ENCODE measurements around the gene TAF11L5. TPM values are rescaled to one million over a fixed set of nuclear protein-coding genes. Genes with fewer than 3 reads are reported as not detected.
"Not testable (repeated sequence)": the region's sequence is repeated elsewhere in the genome, so short reads cannot be mapped to it uniquely, and the experiment has no call there.

TAF11L5 gene
- total and polyA plus RNA-seq, 2 of the 4 experiments (the other 2 are of a cell fraction) = not detected

DNA sequence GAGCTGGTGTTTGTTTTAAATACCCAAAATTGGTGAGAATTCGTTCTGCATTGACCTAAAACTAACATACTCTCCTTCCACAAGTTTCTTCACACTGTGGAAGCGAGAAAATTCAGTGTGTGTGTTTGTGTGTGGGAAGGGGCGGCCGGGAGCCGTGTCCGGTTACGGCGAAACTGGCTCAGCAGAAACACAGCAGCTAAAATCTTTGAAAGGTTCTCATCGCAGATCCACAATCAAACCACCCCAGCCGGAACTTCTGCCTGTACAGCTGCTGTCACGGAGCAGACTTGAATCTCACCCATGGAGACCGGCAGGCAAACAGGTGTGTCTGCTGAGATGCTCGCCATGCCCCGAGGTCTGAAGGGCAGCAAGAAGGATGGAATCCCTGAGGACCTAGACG lies 3.3 kb downstream of the TAF11L5 start, which contains the start of gene TAF11L6:
TSS of gene TAF11L6 (plus strand) at position 301 of the 400 bp plus-strand sequence.
- H3K4me3 ChIP-seq (ENCODE audit: insufficient read depth, low read depth, low read length); intact Hi-C loops (cut with micrococcal nuclease): not testable (repeated sequence)

More for the DNA sequence above, 3.3 kb downstream of the TAF11L5 start, which contains the start of gene TAF11L6:
- H4K91ac ChIP-seq (ENCODE audit: insufficient read depth, low read depth, low read length); H3K36me3 ChIP-seq (ENCODE audit: control insufficient read depth, insufficient read depth, low read length); H2BK20ac ChIP-seq (ENCODE audit: low read depth, low read length); H3K4me1 ChIP-seq (ENCODE audit: control insufficient read depth, insufficient read depth, low read length); H4K5ac ChIP-seq (ENCODE audit: low read depth, low read length); DNase-seq; H3K18ac ChIP-seq (ENCODE audit: low read depth, low read length); ATAC-seq (ENCODE audit: low read depth); H3K4ac ChIP-seq (ENCODE audit: low read depth, low read length); H2BK120ac ChIP-seq (ENCODE audit: low read depth, low read length); H4K20me1 ChIP-seq (ENCODE audit: insufficient read depth, low read length); H3K23ac ChIP-seq (ENCODE audit: low read depth, low read length); H3K9me1 ChIP-seq (ENCODE audit: insufficient read depth, low read length); CTCF ChIA-PET; in situ Hi-C loops (cut with MboI; ENCODE audit: low sequenced_read_pairs); BruUV-seq (replicated peaks); H2AK9ac ChIP-seq (replicated peaks; ENCODE audit: low read depth, low read length, poor library complexity); H3K56ac ChIP-seq (ENCODE audit: extremely low read depth, insufficient read depth, low read length); dilution Hi-C loops (cut with HindIII; ENCODE audit: low sequenced_read_pairs, unreplicated experiment); H3K4me2 ChIP-seq (ENCODE audit: low read depth, low read length); H2BK15ac ChIP-seq (ENCODE audit: low read depth, low read length); H2BK5ac ChIP-seq (ENCODE audit: low read depth, low read length, poor library complexity, severe bottlenecking); H3K27ac ChIP-seq (ENCODE audit: insufficient read depth, low read length); POLR2A ChIA-PET (ENCODE audit: unreplicated experiment); H4K8ac ChIP-seq (ENCODE audit: low read depth in 2 of 2, low read length in 2 of 2); H3K27me3 ChIP-seq (ENCODE audit: control insufficient read depth, insufficient read depth, low read length); H3K9ac ChIP-seq (ENCODE audit: low read depth, low read length); H3K79me1 ChIP-seq (ENCODE audit: low read depth in 1 of 2, low read length in 2 of 2); H3K14ac ChIP-seq (replicated peaks; ENCODE audit: low read depth, low read length); H2AK5ac ChIP-seq (ENCODE audit: low read depth, low read length); H3K9me3 ChIP-seq (ENCODE audit: control insufficient read depth, insufficient read depth, low read length); H2AFZ ChIP-seq (replicated peaks; ENCODE audit: low read length, poor library complexity): not testable (repeated sequence)
- no CpG with 5 or more reads among the region's 15 CpGs for WGBS, 2 experiments (ENCODE audit: extremely low coverage in 2 of 2, insufficient read length in 1 of 2)

Small RNA genes within 50 kb of the gene (microRNA-seq; reads per million reads assigned to microRNA genes)
- not detected for gene AC106774.3 (ENCODE audit: insufficient read depth, insufficient read length)

Small RNA genes within 50 kb of the gene (small RNA-seq; reads per million reads assigned to genes)
- 0 reads per million in 5 experiments for gene AC106774.3

Other genes starting within 250 kb of the TAF11L5 start
- gene TAF11L2, start 27.0 kb upstream of the TAF11L5 start, total RNA-seq (2012; rRNA removed) = not detected in 2 replicates
- gene TAF11L2, start 27.0 kb upstream of the TAF11L5 start, polyA plus RNA-seq (2012; rRNA removed) = not detected in 2 replicates
- gene TAF11L3, start 6.9 kb upstream of the TAF11L5 start, total RNA-seq (2012; rRNA removed) = not detected in 2 replicates
- gene TAF11L3, start 6.9 kb upstream of the TAF11L5 start, polyA plus RNA-seq (2012; rRNA removed) = not detected in 2 replicates
- gene TAF11L4, start 3.4 kb upstream of the TAF11L5 start, total RNA-seq (2012; rRNA removed) = not detected in 2 replicates
- not detected in 2 replicates for gene TAF11L4, start 3.4 kb upstream of the TAF11L5 start, polyA plus RNA-seq (2012; rRNA removed)
- not detected in 2 replicates for gene TAF11L6, start 3.4 kb downstream of the TAF11L5 start, total RNA-seq (2012; rRNA removed)
- gene TAF11L6, start 3.4 kb downstream of the TAF11L5 start, polyA plus RNA-seq (2012; rRNA removed) = not detected in 2 replicates
- gene TAF11L7, start 60.5 kb downstream of the TAF11L5 start, total RNA-seq (2012; rRNA removed) = not detected in 2 replicates
- gene TAF11L7, start 60.5 kb downstream of the TAF11L5 start, polyA plus RNA-seq (2012; rRNA removed) = not detected in 2 replicates
- not detected in 2 replicates for gene TAF11L8, start 65.7 kb downstream of the TAF11L5 start, total RNA-seq (2012; rRNA removed)
- not detected in 2 replicates for gene TAF11L8, start 65.7 kb downstream of the TAF11L5 start, polyA plus RNA-seq (2012; rRNA removed)
- not detected in 2 replicates for gene TAF11L9, start 69.2 kb downstream of the TAF11L5 start, total RNA-seq (2012; rRNA removed)
- not detected in 2 replicates for gene TAF11L9, start 69.2 kb downstream of the TAF11L5 start, polyA plus RNA-seq (2012; rRNA removed)
- not detected in 2 replicates for gene TAF11L10, start 72.6 kb downstream of the TAF11L5 start, total RNA-seq (2012; rRNA removed)
- not detected in 2 replicates for gene TAF11L10, start 72.6 kb downstream of the TAF11L5 start, polyA plus RNA-seq (2012; rRNA removed)
- not detected in 2 replicates for gene TAF11L11, start 78.9 kb downstream of the TAF11L5 start, total RNA-seq (2012; rRNA removed)
- not detected in 2 replicates for gene TAF11L11, start 78.9 kb downstream of the TAF11L5 start, polyA plus RNA-seq (2012; rRNA removed)
- gene TAF11L12, start 85.2 kb downstream of the TAF11L5 start, total RNA-seq (2012; rRNA removed) = not detected in 2 replicates
- not detected in 2 replicates for gene TAF11L12, start 85.2 kb downstream of the TAF11L5 start, polyA plus RNA-seq (2012; rRNA removed)
- not detected in 2 replicates for gene TAF11L13, start 106.9 kb downstream of the TAF11L5 start, total RNA-seq (2012; rRNA removed)
- not detected in 2 replicates for gene TAF11L13, start 106.9 kb downstream of the TAF11L5 start, polyA plus RNA-seq (2012; rRNA removed)
- gene TAF11L14, start 109.2 kb downstream of the TAF11L5 start, total RNA-seq (2012; rRNA removed) = not detected in 2 replicates
- gene TAF11L14, start 109.2 kb downstream of the TAF11L5 start, polyA plus RNA-seq (2012; rRNA removed) = not detected in 2 replicates

All from IMR-90 (cell line).